Kidney epithelial cell (primary cell): ENCODE results near the gene CFAP299. TPM values are rescaled to one million over a fixed set of nuclear protein-coding genes. Genes with fewer than 3 reads are reported as not detected.

Experiments
- DNase-seq: peaks from one replicate; pipeline ENCODE4 v3.0.0-alpha.2; 2010; ENCODE audit warnings: low read depth
- H3K27me3 ChIP-seq: 2 replicates; pipeline ENCODE4 v1.6.0; 2011; ENCODE audit warnings: low read length; ENCODE audit not compliant: control insufficient read depth, insufficient read depth
- H3K36me3 ChIP-seq: 2 replicates; pipeline ENCODE4 v1.5.1; 2011; ENCODE audit warnings: low read length; ENCODE audit not compliant: control insufficient read depth, insufficient read depth
- H3K4me3 ChIP-seq: 2 replicates; pipeline ENCODE4 v1.5.1; 2011; ENCODE audit warnings: low read depth, mild to moderate bottlenecking, control low read depth, low read length
- total RNA-seq: library from RNA; depleted of rRNA; stranded (reverse); fragments of >200 nt; gene quantifications from 2 replicates; pipeline ENCODE4 v1.2.3, GENCODE V29; 2015
- TF ChIP-seq, protein P1 (sequence below): IDR thresholded peaks from 2 replicates; pipeline ENCODE4 v1.5.1; 2011; ENCODE audit warnings: mild to moderate bottlenecking, moderate library complexity, low read length, control low read depth, inconsistent platforms; ENCODE audit not compliant: insufficient read depth, poor library complexity, severe bottlenecking

CFAP299 gene
- total RNA-seq, 1 donor from 2014 or later: not detected

- no peak overlapping the region for H3K4me3 ChIP-seq
- no peaks in the 10 kb centered on the region for H3K27me3 ChIP-seq
- H3K36me3 ChIP-seq: no peaks in the 10 kb centered on the region
- DNase-seq: no peak
- TF ChIP-seq, protein P1, sequence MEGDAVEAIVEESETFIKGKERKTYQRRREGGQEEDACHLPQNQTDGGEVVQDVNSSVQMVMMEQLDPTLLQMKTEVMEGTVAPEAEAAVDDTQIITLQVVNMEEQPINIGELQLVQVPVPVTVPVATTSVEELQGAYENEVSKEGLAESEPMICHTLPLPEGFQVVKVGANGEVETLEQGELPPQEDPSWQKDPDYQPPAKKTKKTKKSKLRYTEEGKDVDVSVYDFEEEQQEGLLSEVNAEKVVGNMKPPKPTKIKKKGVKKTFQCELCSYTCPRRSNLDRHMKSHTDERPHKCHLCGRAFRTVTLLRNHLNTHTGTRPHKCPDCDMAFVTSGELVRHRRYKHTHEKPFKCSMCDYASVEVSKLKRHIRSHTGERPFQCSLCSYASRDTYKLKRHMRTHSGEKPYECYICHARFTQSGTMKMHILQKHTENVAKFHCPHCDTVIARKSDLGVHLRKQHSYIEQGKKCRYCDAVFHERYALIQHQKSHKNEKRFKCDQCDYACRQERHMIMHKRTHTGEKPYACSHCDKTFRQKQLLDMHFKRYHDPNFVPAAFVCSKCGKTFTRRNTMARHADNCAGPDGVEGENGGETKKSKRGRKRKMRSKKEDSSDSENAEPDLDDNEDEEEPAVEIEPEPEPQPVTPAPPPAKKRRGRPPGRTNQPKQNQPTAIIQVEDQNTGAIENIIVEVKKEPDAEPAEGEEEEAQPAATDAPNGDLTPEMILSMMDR: no peak
Observed at GRCh38 chr4:80921441-80921840, 585.9 kb downstream of the CFAP299 start.

DNA sequence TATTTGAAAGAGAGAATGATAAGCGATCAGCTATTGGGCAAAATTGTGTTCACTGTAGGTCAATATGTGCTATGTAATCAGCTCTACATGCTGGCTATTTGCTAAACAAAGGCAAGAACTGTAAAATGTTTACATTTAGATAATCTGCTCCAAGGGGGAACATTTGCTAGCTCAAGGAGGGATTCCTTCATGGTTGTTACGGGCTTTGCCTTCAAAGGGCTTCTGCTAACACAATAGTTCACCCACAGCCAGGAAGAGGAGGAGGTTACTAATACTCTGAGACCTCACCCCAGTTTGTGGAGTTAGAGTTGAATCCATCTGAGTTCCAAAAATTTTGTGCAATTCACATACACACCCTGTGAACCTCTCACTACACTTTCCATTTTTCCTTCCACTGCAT, 587.4 kb downstream of the CFAP299 start:
- Histone ChIP-seq H3K27me3 (no peaks in the 10 kb centered on the region), H3K4me3 (no peak overlapping the region), H3K36me3 (no peaks in the 10 kb centered on the region)
- no peak for DNase-seq
- TF ChIP-seq, protein P1: no peak

DNA sequence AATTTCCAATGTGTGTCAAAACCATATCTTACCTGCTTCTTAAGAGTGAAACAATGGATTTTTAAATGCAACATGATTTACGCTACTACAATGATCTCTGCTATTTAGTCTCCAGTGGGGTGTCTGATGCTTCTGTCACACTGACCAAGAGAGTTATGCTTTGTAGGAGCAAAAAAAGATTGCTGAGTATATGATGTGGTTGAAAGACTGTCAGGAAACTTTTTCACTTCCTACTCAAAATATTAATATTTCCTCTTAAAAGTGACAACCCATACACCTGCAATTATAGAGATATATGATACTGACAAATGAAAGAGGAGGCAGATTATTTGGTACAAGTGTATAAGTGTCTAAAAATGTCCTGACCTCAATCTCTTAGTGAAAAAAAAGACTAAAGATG, 589.8 kb downstream of the CFAP299 start:
- H3K27me3 ChIP-seq: no peaks in the 10 kb centered on the region
- no peak for DNase-seq
- H3K4me3 ChIP-seq: no peak overlapping the region
- TF ChIP-seq, protein P1: no peak
- no peaks in the 10 kb centered on the region for H3K36me3 ChIP-seq

GRCh38 chr4:80926446-80926845, 590.9 kb downstream of the CFAP299 start:
- Histone ChIP-seq H3K36me3 (no peaks in the 10 kb centered on the region), H3K4me3 (no peak overlapping the region), H3K27me3 (no peaks in the 10 kb centered on the region)
- TF ChIP-seq, protein P1: no peak
- no peak for DNase-seq

DNA sequence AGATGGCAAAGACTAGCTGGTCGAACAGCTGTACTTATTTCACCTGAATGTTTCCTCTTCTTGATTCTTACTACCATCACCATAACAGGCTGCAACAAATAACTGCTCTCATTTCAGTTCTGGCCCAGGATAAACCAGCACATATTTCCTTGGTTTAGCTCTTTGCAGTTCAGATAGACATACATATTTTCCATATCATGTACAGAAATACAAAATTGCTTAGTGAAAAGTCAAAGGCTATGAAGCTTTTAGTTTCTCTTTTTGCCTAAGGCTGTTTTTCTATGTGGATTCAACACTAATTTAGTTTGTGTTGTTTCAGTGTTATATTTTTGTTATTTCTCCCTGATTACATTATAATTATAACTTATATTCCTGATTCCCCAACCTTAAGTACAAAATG, 591.4 kb downstream of the CFAP299 start:
- Histone ChIP-seq H3K36me3 (no peaks in the 10 kb centered on the region), H3K4me3 (no peak overlapping the region), H3K27me3 (no peaks in the 10 kb centered on the region)
- no peak for DNase-seq
- TF ChIP-seq, protein P1: no peak

DNA sequence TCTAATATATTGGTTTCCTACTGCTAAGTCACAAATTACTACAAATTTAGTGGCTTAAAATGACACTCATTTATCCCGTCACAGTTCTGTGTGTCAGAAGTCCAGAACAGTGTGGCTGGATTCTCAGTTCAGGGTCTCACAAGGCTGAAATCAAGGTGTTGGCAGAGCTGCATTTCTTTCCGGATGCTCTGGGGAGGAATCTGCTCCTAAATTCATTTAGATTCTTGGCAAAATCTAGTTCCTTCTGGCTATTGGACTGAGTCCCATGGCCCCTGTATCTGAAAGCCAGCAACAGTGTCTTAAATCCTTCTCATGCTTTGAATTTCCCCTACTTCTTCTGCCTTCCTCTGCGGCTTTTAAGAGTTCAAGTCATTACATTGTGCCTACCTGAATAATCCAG, 591.9 kb downstream of the CFAP299 start:
- TF ChIP-seq, protein P1: no peak
- no peaks in the 10 kb centered on the region for H3K36me3 ChIP-seq

More for the DNA sequence above, 591.9 kb downstream of the CFAP299 start:
- no peaks in the 10 kb centered on the region for H3K27me3 ChIP-seq
- DNase-seq: no peak
- no peak overlapping the region for H3K4me3 ChIP-seq
